ENCODE measurements around the gene CAPZB. TPM values are rescaled to one million over a fixed set of nuclear protein-coding genes. Genes with fewer than 3 reads are reported as not detected.
A peak's percentile ranks its signal among the peaks of the same experiment; 100 is the strongest.

The CAPZB gene
- total RNA-seq, 1 donor, result 183 TPM

- TF ChIP-seq, protein P1, sequence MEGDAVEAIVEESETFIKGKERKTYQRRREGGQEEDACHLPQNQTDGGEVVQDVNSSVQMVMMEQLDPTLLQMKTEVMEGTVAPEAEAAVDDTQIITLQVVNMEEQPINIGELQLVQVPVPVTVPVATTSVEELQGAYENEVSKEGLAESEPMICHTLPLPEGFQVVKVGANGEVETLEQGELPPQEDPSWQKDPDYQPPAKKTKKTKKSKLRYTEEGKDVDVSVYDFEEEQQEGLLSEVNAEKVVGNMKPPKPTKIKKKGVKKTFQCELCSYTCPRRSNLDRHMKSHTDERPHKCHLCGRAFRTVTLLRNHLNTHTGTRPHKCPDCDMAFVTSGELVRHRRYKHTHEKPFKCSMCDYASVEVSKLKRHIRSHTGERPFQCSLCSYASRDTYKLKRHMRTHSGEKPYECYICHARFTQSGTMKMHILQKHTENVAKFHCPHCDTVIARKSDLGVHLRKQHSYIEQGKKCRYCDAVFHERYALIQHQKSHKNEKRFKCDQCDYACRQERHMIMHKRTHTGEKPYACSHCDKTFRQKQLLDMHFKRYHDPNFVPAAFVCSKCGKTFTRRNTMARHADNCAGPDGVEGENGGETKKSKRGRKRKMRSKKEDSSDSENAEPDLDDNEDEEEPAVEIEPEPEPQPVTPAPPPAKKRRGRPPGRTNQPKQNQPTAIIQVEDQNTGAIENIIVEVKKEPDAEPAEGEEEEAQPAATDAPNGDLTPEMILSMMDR (IDR thresholded peaks at IDR 0.05; ENCODE audit: insufficient read depth, low read depth, low read length), result no peak
- DNase-seq (ENCODE audit: low read depth), result peak; percentile 96
- no peak overlapping the region for H3K4me3 ChIP-seq (ENCODE audit: low read depth, low read length)
Measured at GRCh38 chr1:19450811-19451515, 34.4 kb downstream of the CAPZB start.

DNA sequence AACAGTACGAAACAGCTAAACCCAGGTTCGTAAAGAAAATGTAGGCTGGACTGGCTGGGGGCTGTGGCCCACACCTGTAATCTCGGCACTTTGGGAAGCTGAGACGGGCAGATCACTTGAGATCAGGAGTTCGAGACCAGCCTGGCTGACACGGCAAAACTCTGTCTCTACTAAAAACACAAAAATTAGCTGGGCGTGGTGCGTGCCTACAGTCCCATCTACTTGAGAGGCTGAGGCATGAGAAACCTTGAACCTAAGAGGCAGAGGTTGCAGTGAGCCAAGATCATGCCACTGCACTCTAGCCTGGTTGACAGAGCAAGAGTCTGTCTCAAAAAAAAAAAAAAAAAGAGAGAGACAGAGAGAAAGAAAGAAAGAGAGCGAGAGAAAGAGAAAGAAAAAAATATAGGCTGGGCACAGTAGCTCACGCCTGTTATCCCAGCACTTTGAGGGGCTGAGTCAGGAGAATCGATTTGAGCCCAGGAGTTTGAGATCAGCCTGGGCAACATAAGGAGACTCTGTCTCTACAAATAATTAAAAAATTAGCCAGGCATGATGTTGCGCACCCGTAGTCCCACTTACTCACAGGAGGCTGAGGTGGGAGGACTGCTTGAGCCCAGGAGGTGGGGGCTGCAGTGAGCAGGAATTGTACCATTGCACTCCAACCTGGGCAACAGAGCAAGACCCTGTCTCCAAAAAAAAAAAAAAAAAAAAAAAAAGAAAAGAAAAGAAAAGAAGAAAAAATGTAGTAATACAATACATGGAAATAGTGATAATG, 35.7 kb downstream of the CAPZB start:
- TF ChIP-seq, protein P1 (IDR thresholded peaks at IDR 0.05; ENCODE audit: insufficient read depth, low read depth, low read length), result no peak
- no peak for DNase-seq (ENCODE audit: low read depth)
- no peak overlapping the region for H3K4me3 ChIP-seq (ENCODE audit: low read depth, low read length)

DNA sequence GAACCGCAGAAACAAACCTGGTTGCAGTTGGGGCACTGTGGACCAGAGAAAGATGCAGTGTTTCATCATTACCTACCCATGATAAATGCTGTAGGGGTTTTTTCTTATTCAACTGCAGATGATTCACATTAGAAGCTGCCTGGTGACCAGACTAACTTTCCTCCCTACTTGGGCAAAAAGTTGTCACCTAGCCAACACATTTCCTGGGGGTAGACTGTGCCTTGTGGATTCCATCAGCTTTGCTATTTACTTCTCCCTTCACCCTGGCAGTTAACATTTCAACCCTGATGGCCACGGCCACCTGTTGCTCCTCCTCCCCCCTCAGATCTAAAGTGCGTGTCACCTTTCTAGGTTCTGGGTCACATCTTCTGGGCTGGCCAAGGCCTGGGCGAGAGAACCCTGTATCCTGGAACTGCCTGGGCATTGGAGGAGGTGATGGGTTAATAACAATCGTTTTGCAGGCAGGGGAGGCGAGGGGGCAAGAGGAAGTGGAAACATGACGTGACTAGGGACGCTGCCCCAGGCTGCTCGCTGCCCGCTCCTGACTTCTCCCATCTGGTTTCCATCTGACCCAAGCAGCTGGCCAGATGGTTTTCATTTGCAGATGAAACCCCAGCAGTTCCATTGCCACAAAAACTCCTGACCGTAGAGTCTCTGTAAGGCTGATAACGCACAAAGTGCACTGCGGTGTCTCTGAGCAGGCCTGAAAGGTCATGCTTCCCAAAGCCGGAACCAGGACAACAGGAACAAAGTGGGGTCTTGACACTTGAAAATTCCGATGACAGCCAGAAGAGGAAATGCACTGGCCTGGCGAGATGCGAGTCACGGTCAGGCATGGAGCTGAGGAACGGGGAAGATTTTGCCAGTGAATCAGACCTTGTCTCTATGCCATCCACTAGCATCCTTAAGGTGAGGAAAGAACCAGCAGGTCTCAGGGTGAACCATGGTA, 36.6 kb downstream of the CAPZB start:
- H3K4me3 ChIP-seq (ENCODE audit: low read depth, low read length), result no peak overlapping the region
- DNase-seq (ENCODE audit: low read depth), result peak; percentile 97
- TF ChIP-seq, protein P1 (IDR thresholded peaks at IDR 0.05; ENCODE audit: insufficient read depth, low read depth, low read length), result no peak

- no peak overlapping the region for H3K4me3 ChIP-seq (ENCODE audit: low read depth, low read length)
- TF ChIP-seq, protein P1 (IDR thresholded peaks at IDR 0.05; ENCODE audit: insufficient read depth, low read depth, low read length), result no peak
- DNase-seq (ENCODE audit: low read depth), result no peak
Measured at GRCh38 chr1:19447550-19447949, 37.8 kb downstream of the CAPZB start.

DNA sequence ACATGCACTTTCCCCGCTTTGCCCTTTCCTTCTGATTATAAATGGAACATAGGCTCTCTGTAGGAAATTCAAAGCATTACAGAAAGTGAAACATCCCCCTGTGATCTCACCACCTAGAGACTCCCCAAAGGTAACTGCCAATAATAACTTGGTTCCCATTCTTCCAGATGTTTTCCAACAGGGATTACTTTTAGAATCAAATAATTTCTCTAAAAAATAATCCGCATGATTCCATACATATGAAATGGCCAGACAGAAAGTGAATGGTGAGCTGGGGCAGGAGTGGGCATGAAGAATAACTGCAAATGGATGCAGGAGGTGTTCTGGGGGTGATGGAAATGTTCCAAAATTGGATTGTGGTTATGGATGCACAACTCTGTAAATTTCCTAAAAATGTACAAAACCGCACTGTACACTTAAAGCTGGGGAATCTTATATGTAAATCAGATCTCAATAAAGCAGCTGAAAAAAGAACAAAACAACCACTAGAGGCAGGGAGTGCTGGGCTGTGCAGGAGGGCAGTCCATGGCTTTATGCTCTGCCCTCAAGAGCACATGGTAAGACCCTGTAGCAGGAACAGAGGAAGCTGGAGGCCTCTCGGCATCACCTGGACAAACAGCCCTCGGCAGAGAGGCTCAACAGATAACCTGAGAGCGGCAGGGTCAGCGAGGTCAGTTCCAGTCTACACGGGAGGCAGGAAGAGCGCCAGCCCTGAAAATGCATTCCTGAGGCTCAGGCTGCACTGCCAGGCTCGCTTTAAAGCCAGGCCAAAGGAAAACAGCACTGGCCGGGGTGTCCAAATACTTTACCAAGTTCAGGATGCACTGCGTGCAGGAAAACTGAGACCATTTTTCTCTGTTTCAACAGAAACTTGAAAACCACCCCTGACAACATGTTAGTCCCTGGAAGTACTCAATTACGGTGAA, 39.7 kb downstream of the CAPZB start:
- no peak overlapping the region for H3K4me3 ChIP-seq (ENCODE audit: low read depth, low read length)
- peak; percentile 62 for DNase-seq (ENCODE audit: low read depth)
- TF ChIP-seq, protein P1 (IDR thresholded peaks at IDR 0.05; ENCODE audit: insufficient read depth, low read depth, low read length), result peak; percentile 45
